Measurements from ENCODE around the gene ADAMTSL5.

The ADAMTSL5 gene, protein sequence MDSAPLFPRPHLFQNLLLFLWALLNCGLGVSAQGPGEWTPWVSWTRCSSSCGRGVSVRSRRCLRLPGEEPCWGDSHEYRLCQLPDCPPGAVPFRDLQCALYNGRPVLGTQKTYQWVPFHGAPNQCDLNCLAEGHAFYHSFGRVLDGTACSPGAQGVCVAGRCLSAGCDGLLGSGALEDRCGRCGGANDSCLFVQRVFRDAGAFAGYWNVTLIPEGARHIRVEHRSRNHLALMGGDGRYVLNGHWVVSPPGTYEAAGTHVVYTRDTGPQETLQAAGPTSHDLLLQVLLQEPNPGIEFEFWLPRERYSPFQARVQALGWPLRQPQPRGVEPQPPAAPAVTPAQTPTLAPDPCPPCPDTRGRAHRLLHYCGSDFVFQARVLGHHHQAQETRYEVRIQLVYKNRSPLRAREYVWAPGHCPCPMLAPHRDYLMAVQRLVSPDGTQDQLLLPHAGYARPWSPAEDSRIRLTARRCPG

DNA sequence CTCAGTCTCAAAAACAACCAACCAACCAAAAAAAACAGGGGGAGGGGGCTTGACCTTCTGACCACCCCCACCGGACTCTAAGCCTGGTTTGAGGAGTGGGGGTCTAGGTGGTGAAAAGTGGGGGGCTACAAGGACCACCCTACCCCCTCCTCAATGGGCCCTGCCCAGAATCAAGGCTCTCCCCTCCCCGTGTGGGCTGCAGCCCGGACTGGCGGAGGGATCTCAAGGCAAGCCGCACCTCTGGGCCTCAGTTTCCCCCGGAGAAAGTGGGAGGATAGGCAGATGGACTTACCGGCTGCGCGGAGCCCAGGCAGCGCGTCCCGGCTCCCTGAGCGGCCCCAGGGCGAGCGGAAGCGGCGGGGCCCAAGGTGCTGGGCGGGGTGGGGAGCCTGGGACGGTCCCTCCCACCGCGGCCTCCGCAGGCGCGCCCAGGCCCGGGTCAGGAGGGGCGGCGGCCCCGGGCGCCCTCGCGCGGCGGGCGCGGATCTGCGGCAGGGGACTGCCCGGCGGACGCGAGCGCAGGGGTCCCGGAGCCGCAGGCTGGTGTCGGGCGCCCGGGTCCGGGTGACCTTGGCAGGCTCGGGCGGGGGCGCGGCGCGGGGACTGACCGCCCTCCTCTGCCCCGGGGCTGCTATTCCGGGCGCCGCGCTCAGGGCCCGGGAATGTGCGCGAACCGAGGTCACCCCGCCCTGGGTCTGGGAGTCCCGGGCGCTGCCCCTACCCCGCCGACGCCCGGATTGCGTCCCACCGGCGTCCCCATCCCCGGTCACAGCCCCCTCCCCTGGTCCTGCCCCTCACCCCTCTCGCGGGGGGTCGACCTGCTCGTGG lies at the start of gene ADAMTSL5:
ADAMTSL5 (minus strand) TSS at position 349 of the 828 bp plus-strand sequence. CDS start 2,076 bp downstream, outside the sequence.
- Histone ChIP-seq H3K4me3 (ENCODE audit: low read length) (peak within 1 kb of the TSS; percentile 28; the same call in 1 of the 2 replicates), H3K27me3 (ENCODE audit: control insufficient read depth, insufficient read depth, low read length) (no peaks in the 10 kb centered on the region), H3K4me1 (ENCODE audit: control insufficient read depth, insufficient read depth, low read length) (peaks cover 3% of the 10 kb centered on the region), H3K36me3 (ENCODE audit: control insufficient read depth, insufficient read depth, low read length) (no peaks in the 10 kb centered on the region), H3K27ac (ENCODE audit: low read length) (no peak within 1 kb of the TSS), H3K9me3 (ENCODE audit: control insufficient read depth, insufficient read depth, low read length) (no peaks in the 10 kb centered on the region)
- WGBS (ENCODE audit: insufficient coverage, insufficient read length): no CpG with 5 or more reads among the region's 78 CpGs
- DNase-seq (ENCODE audit: low read depth, low spot score): no peak

- H3K4me3 ChIP-seq (ENCODE audit: low read length): no peak overlapping the region
- DNase-seq (ENCODE audit: low read depth, low spot score): no peak
- H3K9me3 ChIP-seq (ENCODE audit: control insufficient read depth, insufficient read depth, low read length): no peaks in the 10 kb centered on the region
- no peak overlapping the region for H3K27ac ChIP-seq (ENCODE audit: low read length)
- H3K36me3 ChIP-seq (ENCODE audit: control insufficient read depth, insufficient read depth, low read length): peaks cover 10% of the 10 kb centered on the region
- peaks cover 4% of the 10 kb centered on the region for H3K4me1 ChIP-seq (ENCODE audit: control insufficient read depth, insufficient read depth, low read length)
- no CpG with 5 or more reads among the region's 17 CpGs for WGBS (ENCODE audit: insufficient coverage, insufficient read length)
- H3K27me3 ChIP-seq (ENCODE audit: control insufficient read depth, insufficient read depth, low read length): no peaks in the 10 kb centered on the region
Measured at GRCh38 chr19:1561236-1561842, 48.5 kb upstream of the ADAMTSL5 start.

GRCh38 chr19:1560286-1560882 lies 47.6 kb upstream of the ADAMTSL5 start:
- no peak for DNase-seq (ENCODE audit: low read depth, low spot score)
- Histone ChIP-seq H3K9me3 (ENCODE audit: control insufficient read depth, insufficient read depth, low read length) (no peaks in the 10 kb centered on the region), H3K4me3 (ENCODE audit: low read length) (no peak overlapping the region), H3K36me3 (ENCODE audit: control insufficient read depth, insufficient read depth, low read length) (peaks cover 19% of the 10 kb centered on the region), H3K4me1 (ENCODE audit: control insufficient read depth, insufficient read depth, low read length) (no peaks in the 10 kb centered on the region), H3K27ac (ENCODE audit: low read length) (no peak overlapping the region), H3K27me3 (ENCODE audit: control insufficient read depth, insufficient read depth, low read length) (no peaks in the 10 kb centered on the region)
- no CpG with 5 or more reads among the region's 25 CpGs for WGBS (ENCODE audit: insufficient coverage, insufficient read length)

GRCh38 chr19:1558552-1558951 lies 45.7 kb upstream of the ADAMTSL5 start:
- Histone ChIP-seq H3K36me3 (ENCODE audit: control insufficient read depth, insufficient read depth, low read length) (peaks cover 19% of the 10 kb centered on the region), H3K9me3 (ENCODE audit: control insufficient read depth, insufficient read depth, low read length) (no peaks in the 10 kb centered on the region), H3K27me3 (ENCODE audit: control insufficient read depth, insufficient read depth, low read length) (no peaks in the 10 kb centered on the region), H3K27ac (ENCODE audit: low read length) (no peak overlapping the region), H3K4me1 (ENCODE audit: control insufficient read depth, insufficient read depth, low read length) (no peaks in the 10 kb centered on the region), H3K4me3 (ENCODE audit: low read length) (no peak overlapping the region)
- no peak for DNase-seq (ENCODE audit: low read depth, low spot score)
- WGBS (ENCODE audit: insufficient coverage, insufficient read length): no CpG with 5 or more reads among the region's 12 CpGs

DNA sequence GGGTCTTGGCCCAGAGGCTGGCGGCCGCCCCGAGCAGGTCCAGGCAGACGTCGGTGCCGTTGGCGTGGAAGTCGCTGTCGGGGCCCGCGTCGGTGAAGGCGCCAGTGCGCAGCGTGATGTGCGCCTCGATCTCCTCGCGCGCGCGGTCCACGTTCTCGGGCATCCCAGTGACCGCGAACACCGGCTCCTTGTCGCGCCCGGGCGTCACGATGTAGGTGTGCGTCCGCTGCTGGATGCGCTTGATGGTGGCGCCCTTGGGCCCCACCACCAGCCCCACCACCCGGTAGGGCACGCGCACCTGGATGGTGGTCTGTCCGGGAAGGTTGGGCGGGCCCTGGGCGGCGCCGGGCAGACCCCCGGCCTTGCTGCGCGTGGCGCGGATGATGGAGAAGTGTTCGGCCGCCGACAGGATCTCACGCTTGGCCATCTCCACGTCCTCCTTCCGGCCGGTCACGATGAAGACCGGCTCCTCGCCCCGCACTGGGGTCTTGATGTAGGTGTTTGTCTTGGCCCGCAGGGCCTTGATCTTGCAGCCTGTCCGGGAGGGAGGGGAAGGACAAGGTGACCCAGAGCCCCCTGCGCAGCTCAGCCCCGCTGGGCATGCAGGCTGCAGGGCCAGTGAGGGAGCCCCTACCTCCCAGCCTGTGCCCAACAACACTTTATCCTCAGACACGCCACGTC lies 43.7 kb upstream of the ADAMTSL5 start:
- no CpG with 5 or more reads among the region's 66 CpGs for WGBS (ENCODE audit: insufficient coverage, insufficient read length)
- H3K27me3 ChIP-seq (ENCODE audit: control insufficient read depth, insufficient read depth, low read length): no peaks in the 10 kb centered on the region

GRCh38 chr19:1555487-1556389 lies 42.9 kb upstream of the ADAMTSL5 start:
- Histone ChIP-seq H3K27ac (ENCODE audit: low read length) (no peak overlapping the region), H3K4me3 (ENCODE audit: low read length) (no peak overlapping the region), H3K36me3 (ENCODE audit: control insufficient read depth, insufficient read depth, low read length) (peaks cover 15% of the 10 kb centered on the region), H3K9me3 (ENCODE audit: control insufficient read depth, insufficient read depth, low read length) (no peaks in the 10 kb centered on the region), H3K4me1 (ENCODE audit: control insufficient read depth, insufficient read depth, low read length) (no peaks in the 10 kb centered on the region), H3K27me3 (ENCODE audit: control insufficient read depth, insufficient read depth, low read length) (no peaks in the 10 kb centered on the region)
- WGBS (ENCODE audit: insufficient coverage, insufficient read length): no CpG with 5 or more reads among the region's 121 CpGs
- DNase-seq (ENCODE audit: low read depth, low spot score): no peak

More for the DNA sequence above, 43.7 kb upstream of the ADAMTSL5 start:
- DNase-seq (ENCODE audit: low read depth, low spot score): no peak
- Histone ChIP-seq H3K4me3 (ENCODE audit: low read length) (no peak overlapping the region), H3K4me1 (ENCODE audit: control insufficient read depth, insufficient read depth, low read length) (no peaks in the 10 kb centered on the region), H3K27ac (ENCODE audit: low read length) (no peak overlapping the region), H3K9me3 (ENCODE audit: control insufficient read depth, insufficient read depth, low read length) (no peaks in the 10 kb centered on the region), H3K36me3 (ENCODE audit: control insufficient read depth, insufficient read depth, low read length) (peaks cover 19% of the 10 kb centered on the region)

- no peak for DNase-seq (ENCODE audit: low read depth, low spot score)
- H3K9me3 ChIP-seq (ENCODE audit: control insufficient read depth, insufficient read depth, low read length): no peaks in the 10 kb centered on the region
- H3K27ac ChIP-seq (ENCODE audit: low read length): no peak overlapping the region
- no peak overlapping the region for H3K4me3 ChIP-seq (ENCODE audit: low read length)
- no CpG with 5 or more reads among the region's 24 CpGs for WGBS (ENCODE audit: insufficient coverage, insufficient read length)
- H3K4me1 ChIP-seq (ENCODE audit: control insufficient read depth, insufficient read depth, low read length): no peaks in the 10 kb centered on the region
- no peaks in the 10 kb centered on the region for H3K27me3 ChIP-seq (ENCODE audit: control insufficient read depth, insufficient read depth, low read length)
- H3K36me3 ChIP-seq (ENCODE audit: control insufficient read depth, insufficient read depth, low read length): peaks cover 12% of the 10 kb centered on the region
Measured at GRCh38 chr19:1554968-1555367, 42.1 kb upstream of the ADAMTSL5 start.

DNA sequence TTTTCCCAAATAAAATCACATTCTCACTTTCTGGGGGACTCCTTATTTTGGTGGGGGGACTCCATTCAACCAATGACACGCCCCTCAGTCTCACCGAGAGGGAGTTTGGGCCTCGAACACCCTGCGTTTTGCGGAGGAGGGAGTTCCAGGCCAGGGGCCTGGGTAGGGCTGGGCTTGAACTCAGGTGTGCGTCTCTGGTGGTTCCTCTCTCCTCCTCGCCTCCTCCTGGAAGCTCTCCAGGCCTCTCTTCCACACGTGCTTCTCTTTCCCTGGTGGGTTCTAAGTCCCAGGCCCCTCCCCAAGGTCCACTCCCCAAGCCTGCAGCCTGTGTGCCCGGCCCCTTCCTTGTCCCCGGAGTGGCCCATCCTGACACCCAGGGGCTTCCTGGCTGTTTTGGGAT lies 40.6 kb upstream of the ADAMTSL5 start:
- Histone ChIP-seq H3K4me3 (ENCODE audit: low read length) (no peak overlapping the region), H3K36me3 (ENCODE audit: control insufficient read depth, insufficient read depth, low read length) (peaks cover 12% of the 10 kb centered on the region), H3K9me3 (ENCODE audit: control insufficient read depth, insufficient read depth, low read length) (no peaks in the 10 kb centered on the region), H3K27me3 (ENCODE audit: control insufficient read depth, insufficient read depth, low read length) (no peaks in the 10 kb centered on the region), H3K27ac (ENCODE audit: low read length) (no peak overlapping the region), H3K4me1 (ENCODE audit: control insufficient read depth, insufficient read depth, low read length) (no peaks in the 10 kb centered on the region)
- no CpG with 5 or more reads among the region's 10 CpGs for WGBS (ENCODE audit: insufficient coverage, insufficient read length)
- DNase-seq (ENCODE audit: low read depth, low spot score): no peak

Measured in iPS DF 6.9 (cell line).